GM23248 (cell line): ENCODE measurements around the gene PCID2.

ENCODE experiments used
- EZH2 ChIP-seq: fragments of 200-600 bp; sonication (generic); IDR thresholded peaks from 2 replicates; pipeline ENCODE4 v1.6.1; 2018; ENCODE audit warnings: antibody characterized with exemption, mild to moderate bottlenecking; ENCODE audit not compliant: insufficient read depth, poor library complexity, severe bottlenecking
- EZH2phosphoT487 ChIP-seq: fragments of 200-600 bp; sonication (generic); IDR thresholded peaks from 2 replicates; pipeline ENCODE4 v1.6.1; 2018; ENCODE audit warnings: antibody characterized with exemption, moderate library complexity, mild to moderate bottlenecking, low read depth; ENCODE audit not compliant: insufficient read depth

- TF ChIP-seq EZH2phosphoT487 (no peak), EZH2 (no peak)
Observed at GRCh38 chr13:113146750-113147149, 61.7 kb downstream of the PCID2 start.
